ENCODE measurements around the gene RITA1.
"Not testable (repeated sequence)": the region's sequence is repeated elsewhere in the genome, so short reads cannot be mapped to it uniquely, and the experiment has no call there.

RITA1 gene

DNA sequence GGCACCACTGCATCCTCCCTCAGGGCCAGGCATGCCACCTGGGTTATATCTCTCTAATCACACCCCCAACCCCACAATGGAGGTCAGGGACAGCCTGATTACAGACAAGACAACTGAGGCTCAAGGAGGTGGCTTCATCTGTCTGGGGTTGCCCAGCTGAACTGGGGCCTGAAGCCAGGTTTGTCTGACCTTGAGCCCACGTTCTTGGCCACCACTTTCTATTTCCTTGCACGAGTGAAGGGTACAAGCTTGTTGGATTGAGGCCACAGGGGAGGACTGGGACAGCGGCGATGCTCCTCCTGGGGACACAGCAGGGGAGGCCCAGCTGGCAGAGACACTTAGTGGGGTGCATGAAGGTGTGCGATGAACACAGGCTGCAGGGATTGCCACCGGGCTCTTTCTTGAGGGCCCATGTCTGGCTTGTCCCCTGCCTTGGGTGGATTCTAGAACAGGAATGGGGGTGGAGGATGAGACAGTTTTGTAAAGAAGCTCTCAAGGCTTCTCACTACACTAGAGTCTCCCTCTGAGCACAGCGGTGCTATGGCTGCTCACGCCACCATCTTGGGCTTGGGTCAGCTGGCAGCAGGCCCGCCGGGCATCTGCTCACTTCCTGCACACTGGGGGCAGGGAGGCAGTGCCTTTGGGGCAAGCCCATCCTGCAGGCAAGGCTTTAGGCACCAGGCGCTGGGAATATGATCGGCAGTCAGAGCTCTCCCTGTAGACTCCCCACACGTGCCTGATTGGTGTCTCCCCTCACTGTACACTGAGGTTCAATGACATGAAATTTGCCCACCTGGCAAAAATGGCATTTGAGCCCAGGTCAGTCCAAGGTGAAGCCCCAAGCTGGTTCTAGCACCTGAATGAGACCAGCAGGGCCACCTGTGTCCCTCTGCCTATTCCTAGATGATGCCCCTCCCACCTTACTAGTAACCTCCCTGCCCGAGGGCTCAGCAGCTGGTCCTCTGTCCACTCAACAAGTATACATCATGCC, 16.0 kb downstream of the RITA1 start:
- TF ChIP-seq, protein P1, sequence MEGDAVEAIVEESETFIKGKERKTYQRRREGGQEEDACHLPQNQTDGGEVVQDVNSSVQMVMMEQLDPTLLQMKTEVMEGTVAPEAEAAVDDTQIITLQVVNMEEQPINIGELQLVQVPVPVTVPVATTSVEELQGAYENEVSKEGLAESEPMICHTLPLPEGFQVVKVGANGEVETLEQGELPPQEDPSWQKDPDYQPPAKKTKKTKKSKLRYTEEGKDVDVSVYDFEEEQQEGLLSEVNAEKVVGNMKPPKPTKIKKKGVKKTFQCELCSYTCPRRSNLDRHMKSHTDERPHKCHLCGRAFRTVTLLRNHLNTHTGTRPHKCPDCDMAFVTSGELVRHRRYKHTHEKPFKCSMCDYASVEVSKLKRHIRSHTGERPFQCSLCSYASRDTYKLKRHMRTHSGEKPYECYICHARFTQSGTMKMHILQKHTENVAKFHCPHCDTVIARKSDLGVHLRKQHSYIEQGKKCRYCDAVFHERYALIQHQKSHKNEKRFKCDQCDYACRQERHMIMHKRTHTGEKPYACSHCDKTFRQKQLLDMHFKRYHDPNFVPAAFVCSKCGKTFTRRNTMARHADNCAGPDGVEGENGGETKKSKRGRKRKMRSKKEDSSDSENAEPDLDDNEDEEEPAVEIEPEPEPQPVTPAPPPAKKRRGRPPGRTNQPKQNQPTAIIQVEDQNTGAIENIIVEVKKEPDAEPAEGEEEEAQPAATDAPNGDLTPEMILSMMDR (IDR thresholded peaks at IDR 0.05; ENCODE audit: insufficient read depth, low read length, missing control alignments): no peak
- CTCF ChIA-PET: interaction anchor here (2.7 kb wide), 1 partner anchor 224 kb away, joined by 12 read pairs; no protein-coding TSS in a partner anchor
- H3K4me3 ChIP-seq (ENCODE audit: low read depth, low read length): no peak overlapping the region
- DNase-seq (ENCODE audit: low read depth, low spot score): no peak
- POLR2A ChIA-PET: no interaction called here

DNA sequence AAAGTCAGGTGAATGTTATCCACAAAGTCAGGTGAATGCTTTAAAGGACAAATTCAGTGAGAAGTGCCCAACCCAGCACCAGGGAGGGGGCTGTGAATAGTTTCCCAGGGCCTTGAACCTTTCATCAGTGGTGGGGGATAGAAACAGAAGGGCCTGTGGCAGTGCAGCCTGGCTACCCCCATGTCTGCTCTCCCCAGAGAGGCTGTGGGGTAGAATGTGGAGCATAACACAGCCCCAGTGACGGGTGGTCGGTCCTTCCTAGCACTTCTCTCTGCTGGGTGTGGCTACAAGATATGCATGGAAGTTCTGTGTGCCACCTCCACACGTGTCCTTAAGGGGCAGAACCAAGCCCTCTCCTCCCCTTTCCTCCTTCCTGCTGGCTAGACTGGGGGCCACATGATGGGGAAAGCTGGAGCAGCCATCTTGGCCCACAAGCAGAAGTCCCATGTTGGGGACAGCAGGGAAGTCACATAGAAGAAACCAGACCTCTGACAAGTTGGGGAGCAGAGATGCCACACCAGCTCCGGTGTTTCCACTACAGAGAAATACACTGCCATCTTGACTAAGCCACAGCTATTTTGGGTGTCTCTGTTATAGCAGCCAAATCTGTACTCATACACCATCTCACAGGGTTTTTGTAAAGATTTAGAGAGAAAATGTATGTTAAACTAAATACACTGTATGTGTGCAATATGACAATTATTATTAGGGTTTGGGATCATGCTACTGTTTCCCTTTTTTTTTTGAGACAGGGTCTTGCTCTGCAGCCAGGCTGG, 17.0 kb downstream of the RITA1 start:
- DNase-seq (ENCODE audit: low read depth, low spot score): no peak
- ChIA-PET CTCF (interaction anchor here (3.5 kb wide), 1 partner anchor 9 kb away, joined by 17 read pairs; no protein-coding TSS in a partner anchor), POLR2A (no interaction called here)
- TF ChIP-seq, protein P1 (IDR thresholded peaks at IDR 0.05; ENCODE audit: insufficient read depth, low read length, missing control alignments): no peak
- H3K4me3 ChIP-seq (ENCODE audit: low read depth, low read length): no peak overlapping the region

DNA sequence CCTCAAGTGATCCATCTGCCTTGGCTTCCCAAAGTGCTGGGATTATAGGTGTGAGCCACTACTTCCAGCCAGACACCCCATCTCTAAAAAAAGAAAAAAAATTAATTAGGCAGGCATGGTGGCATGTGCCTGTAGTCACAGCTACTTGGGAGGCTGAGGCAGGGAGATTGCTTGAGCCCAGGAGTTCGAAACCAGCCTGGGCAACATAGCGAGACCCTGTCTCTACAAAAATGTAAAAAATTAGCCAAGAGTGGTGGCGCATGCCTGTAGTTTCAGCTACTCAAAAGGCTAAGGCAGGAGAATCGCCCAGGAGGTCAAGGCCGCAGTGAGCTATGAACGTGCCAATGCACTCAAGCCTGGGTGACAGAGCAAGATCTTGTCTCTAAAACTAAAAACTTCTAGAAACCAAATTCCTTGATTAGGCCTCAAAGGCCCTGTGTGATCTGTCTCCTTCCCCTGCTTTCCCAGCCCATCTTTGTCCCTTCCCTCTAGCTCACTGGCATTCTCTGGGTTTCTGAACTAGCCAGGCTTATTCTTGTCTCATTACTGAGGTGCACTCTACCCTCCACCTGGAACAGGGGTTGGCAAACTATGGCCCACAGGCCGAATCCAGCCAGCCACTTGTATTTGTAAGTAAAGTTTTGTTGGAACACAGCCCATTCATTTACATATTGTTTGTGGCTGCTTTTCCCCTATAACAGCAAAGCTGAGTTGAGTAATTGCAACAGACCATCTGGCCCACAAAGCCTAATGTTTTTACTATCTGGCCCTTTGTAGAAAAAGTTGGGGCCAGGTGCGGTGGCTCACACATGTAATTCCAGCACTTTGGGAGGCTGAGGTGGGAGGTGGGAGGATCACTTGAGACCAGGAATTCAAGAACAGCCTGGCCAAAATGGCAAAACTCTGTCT, 18.6 kb downstream of the RITA1 start:
- ChIA-PET POLR2A (interaction anchor here (0.9 to 1.1 kb wide), 2 partner anchors 17 kb away, joined by 3 read pairs; partner anchors contain the start of gene TPCN1), CTCF (interaction anchor here (1.1 to 3.5 kb wide), 3 partner anchors 7 to 30 kb away, joined by 4 to 17 read pairs (median 8); no protein-coding TSS in a partner anchor)
- no peak overlapping the region for H3K4me3 ChIP-seq (ENCODE audit: low read depth, low read length)
- TF ChIP-seq, protein P1 (IDR thresholded peaks at IDR 0.05; ENCODE audit: insufficient read depth, low read length, missing control alignments): no peak
- no peak for DNase-seq (ENCODE audit: low read depth, low spot score)

DNA sequence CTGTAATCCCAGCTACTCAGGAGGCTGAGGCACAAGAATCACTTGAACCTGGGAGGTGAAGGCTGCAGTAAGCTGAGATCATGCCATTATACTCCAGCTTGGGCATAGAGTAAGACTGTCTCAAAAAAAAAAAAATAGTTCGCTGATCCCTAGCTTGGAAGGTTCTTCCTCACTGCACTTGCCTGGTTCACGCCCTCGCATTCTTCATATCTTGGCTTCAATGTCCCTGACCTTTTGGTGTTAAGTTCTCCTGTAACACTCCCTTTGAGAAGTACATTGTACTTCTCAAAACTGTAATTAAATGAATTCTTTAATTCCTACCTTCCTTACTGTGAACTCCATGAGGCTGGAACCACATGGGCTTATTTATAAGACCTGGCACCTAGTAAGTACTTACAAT, 19.3 kb downstream of the RITA1 start:
- CTCF ChIA-PET: interaction anchor here (1.1 to 3.5 kb wide), 3 partner anchors 8 to 31 kb away, joined by 4 to 17 read pairs (median 8); no protein-coding TSS in a partner anchor
- POLR2A ChIA-PET: interaction anchor here (0.9 kb wide), 1 partner anchor 17 kb away, joined by 3 read pairs; the partner anchor contains the start of gene TPCN1
- H3K4me3 ChIP-seq (ENCODE audit: low read depth, low read length): no peak overlapping the region
- TF ChIP-seq, protein P1 (IDR thresholded peaks at IDR 0.05; ENCODE audit: insufficient read depth, low read length, missing control alignments): no peak
- no peak for DNase-seq (ENCODE audit: low read depth, low spot score)

DNA sequence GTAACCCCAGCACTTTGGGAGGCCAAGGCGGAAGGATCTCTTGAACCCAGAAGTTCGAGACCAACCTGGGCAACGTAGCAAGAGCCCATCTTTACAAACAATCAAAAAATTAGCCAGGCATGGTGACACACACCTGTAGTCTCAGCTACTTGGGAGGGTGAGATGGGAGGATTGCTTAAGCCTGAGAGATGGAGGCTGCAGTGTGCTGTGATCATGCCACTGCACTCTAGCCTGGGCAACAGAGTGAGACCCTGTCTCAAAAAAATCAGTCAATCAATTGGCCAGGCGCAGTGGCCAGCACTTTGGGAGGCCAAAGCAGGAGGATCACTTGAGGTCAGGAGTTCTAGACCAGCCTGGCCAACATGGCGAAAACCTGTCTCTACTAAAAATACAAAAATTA, 21.3 kb downstream of the RITA1 start:
- POLR2A ChIA-PET; DNase-seq (ENCODE audit: low read depth, low spot score); H3K4me3 ChIP-seq (ENCODE audit: low read depth, low read length): not testable (repeated sequence)
- CTCF ChIA-PET: interaction anchor here (1.2 kb wide), 1 partner anchor 12 kb away, joined by 4 read pairs; no protein-coding TSS in a partner anchor

DNA sequence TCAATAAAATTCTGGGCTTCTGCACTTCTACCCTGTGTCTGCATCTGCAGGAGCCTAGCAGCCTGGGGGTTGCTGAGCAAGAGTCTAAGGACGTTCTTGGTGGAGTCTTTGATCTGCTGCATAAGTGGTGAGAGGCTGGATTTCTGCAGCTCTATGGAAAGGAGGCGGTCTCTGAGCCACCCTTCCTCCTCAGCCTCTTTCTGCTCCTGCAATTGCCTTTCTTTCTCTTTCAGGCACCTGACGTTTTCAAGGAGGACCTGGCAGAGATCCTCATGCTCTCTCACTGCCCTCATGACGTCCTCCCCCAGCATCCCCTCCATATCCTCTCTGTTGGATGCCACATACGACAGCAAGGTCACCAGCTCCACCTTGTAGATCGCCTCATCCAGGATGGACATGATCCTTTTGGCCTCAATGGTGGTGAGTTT, 22.1 kb downstream of the RITA1 start:
- ChIA-PET CTCF (interaction anchor here (0.9 to 1.2 kb wide), 3 partner anchors 10 to 13 kb away, joined by 3 to 4 read pairs (median 3); no protein-coding TSS in a partner anchor), POLR2A (no interaction called here)
- TF ChIP-seq, protein P1 (IDR thresholded peaks at IDR 0.05; ENCODE audit: insufficient read depth, low read length, missing control alignments): no peak
- H3K4me3 ChIP-seq (ENCODE audit: low read depth, low read length): no peak overlapping the region
- DNase-seq (ENCODE audit: low read depth, low spot score): no peak

Measured in AG04449 (cell line).